Measurements from ENCODE around the gene SAMD1. TPM values are rescaled to one million over a fixed set of nuclear protein-coding genes. Genes with fewer than 3 reads are reported as not detected.

SAMD1 gene
- polyA plus RNA-seq, 2 of the 4 experiments (the other 2 are of a cell fraction), result 8.4 to 28.9 TPM

DNA sequence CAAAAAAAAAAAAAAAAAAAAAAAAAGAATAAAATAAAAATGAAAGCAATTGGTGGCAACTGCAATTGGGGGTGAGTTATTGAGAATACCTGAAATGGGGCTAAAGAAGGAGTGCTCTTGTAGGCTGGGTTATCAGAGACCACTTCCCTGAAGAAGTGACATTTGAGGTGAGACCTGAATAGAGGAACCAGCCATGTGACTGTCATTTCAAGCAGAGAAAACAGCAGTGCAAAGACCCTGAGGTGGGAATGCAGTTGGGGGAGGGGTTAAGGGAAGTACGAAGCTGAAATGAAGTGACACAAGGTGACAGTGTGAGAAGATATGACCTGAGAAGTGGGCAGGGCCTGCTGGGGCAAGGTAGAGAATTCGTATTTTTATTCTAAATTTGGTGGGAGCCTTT lies 24.4 kb downstream of the SAMD1 start:
- Histone ChIP-seq H3K9me3 (no peaks in the 10 kb centered on the region), H3K4me1 (peaks cover 9% of the 10 kb centered on the region; the same call in 1 of the 3 replicates), H3K4me3 (no peak overlapping the region), H3K4me2 (no peak overlapping the region), H3K27ac (no peak overlapping the region)
- DNase-seq (ENCODE audit: low read depth in 1 of 2, low spot score in 1 of 2) (no peak), ATAC-seq (no peak), FAIRE-seq (no peak)
- ChIA-PET CTCF (no interaction called here), POLR2A (no interaction called here)
- 49% methylated on average over 2 of the region's 2 CpGs for WGBS (ENCODE audit: missing lambda C conversion rate)
- TF ChIP-seq EHMT2 (IDR thresholded peaks at IDR 0.05; ENCODE audit: low read depth) (no peak), ZC3H11A (IDR thresholded peaks at IDR 0.05) (no peak), RFX5 (IDR thresholded peaks at IDR 0.05) (no peak), FOSL2 (IDR thresholded peaks at IDR 0.05) (no peak), FOSL2 (CRISPR knock-in tag; IDR thresholded peaks at IDR 0.05) (no peak), NR3C1 (IDR thresholded peaks at IDR 0.05) (no peak), RCOR1 (IDR thresholded peaks at IDR 0.05; ENCODE audit: low read depth, low read length) (no peak), MAZ (IDR thresholded peaks at IDR 0.05; ENCODE audit: borderline replicate concordance, low read depth, low read length) (no peak), MYC (IDR thresholded peaks at IDR 0.05; ENCODE audit: borderline replicate concordance, low read length) (no peak), FOSB (CRISPR knock-in tag; IDR thresholded peaks at IDR 0.05) (no peak), GATA3 (IDR thresholded peaks at IDR 0.05; ENCODE audit: borderline replicate concordance) (no peak), BHLHE40 (IDR thresholded peaks at IDR 0.05; ENCODE audit: low read depth, low read length) (no peak), HOXB5 (CRISPR knock-in tag; IDR thresholded peaks at IDR 0.05) (no peak), NPAS2 (CRISPR knock-in tag; IDR thresholded peaks at IDR 0.05; ENCODE audit: borderline replicate concordance) (no peak), CEBPB (IDR thresholded peaks at IDR 0.05) (no peak), KDM5A (IDR thresholded peaks at IDR 0.05) (no peak), CBX2 (IDR thresholded peaks at IDR 0.05; ENCODE audit: borderline replicate concordance, low read depth) (no peak), POLR2A (IDR thresholded peaks at IDR 0.05; ENCODE audit: low read length) (no peak)

GRCh38 chr19:14063105-14063504 lies 27.4 kb downstream of the SAMD1 start:
- 58% methylated on average over 7 of the region's 7 CpGs for WGBS (ENCODE audit: missing lambda C conversion rate)
- no peak for TF ChIP-seq ZFP36 (IDR thresholded peaks at IDR 0.05; ENCODE audit: borderline replicate concordance, partially characterized antibody)
- TF ChIP-seq HOXB13 (CRISPR knock-in tag; IDR thresholded peaks at IDR 0.05; ENCODE audit: low read depth), result no peak
- TF ChIP-seq HEYL (CRISPR knock-in tag; IDR thresholded peaks at IDR 0.05), result no peak
- TF ChIP-seq SREBF2 (IDR thresholded peaks at IDR 0.05), result no peak
- no peak for TF ChIP-seq TFCP2L1 (CRISPR knock-in tag; IDR thresholded peaks at IDR 0.05)
- TF ChIP-seq BHLHE40 (IDR thresholded peaks at IDR 0.05; ENCODE audit: low read depth, low read length), result no peak
- no peak for TF ChIP-seq CHD4 (IDR thresholded peaks at IDR 0.05; ENCODE audit: borderline replicate concordance)
- TF ChIP-seq CEBPB (IDR thresholded peaks at IDR 0.05), result no peak
- no peak for TF ChIP-seq MYC (IDR thresholded peaks at IDR 0.05; ENCODE audit: borderline replicate concordance, low read length)
- no peak for TF ChIP-seq MAZ (IDR thresholded peaks at IDR 0.05; ENCODE audit: borderline replicate concordance, low read depth, low read length)
- no peak for DNase-seq (ENCODE audit: low read depth in 1 of 2, low spot score in 1 of 2)
- ChIA-PET POLR2A (no interaction called here), CTCF (interaction anchor here (1.1 to 8.8 kb wide), 3 partner anchors 8 to 183 kb away, joined by 3 to 93 read pairs (median 3); partner anchors contain the start of gene MISP3)
- ATAC-seq, result no peak
- Histone ChIP-seq H3K9me3 (no peaks in the 10 kb centered on the region), H3K4me2 (no peak overlapping the region), H3K4me1 (peaks cover 18% of the 10 kb centered on the region), H3K27ac (no peak overlapping the region), H3K4me3 (no peak overlapping the region)
- no peak for FAIRE-seq

DNA sequence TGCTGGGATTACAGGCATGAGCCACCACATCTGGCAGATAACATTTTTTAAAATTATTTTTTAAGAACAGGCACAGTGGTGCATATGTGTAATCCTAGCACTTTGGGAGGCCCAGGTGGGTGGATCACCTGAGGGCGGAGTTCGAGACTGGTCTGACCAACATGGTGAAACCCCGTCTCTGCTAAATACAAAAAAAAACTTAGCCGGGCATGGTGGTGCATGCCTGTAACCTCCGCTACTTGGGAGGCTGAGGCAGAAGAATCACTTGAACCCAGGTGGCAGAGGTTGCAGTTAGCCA lies 28.0 kb downstream of the SAMD1 start:
- no peak for ATAC-seq
- DNase-seq (ENCODE audit: low read depth in 1 of 2, low spot score in 1 of 2), result no peak
- WGBS (ENCODE audit: missing lambda C conversion rate), result 81% methylated on average over 5 of the region's 5 CpGs
- Histone ChIP-seq H3K27ac (no peak overlapping the region), H3K4me1 (peaks cover 20% of the 10 kb centered on the region), H3K4me2 (no peak overlapping the region), H3K9me3 (no peaks in the 10 kb centered on the region), H3K4me3 (no peak overlapping the region)
- no peak for FAIRE-seq
- ChIA-PET POLR2A (no interaction called here), CTCF (interaction anchor here (1.7 to 8.8 kb wide), 3 partner anchors 9 to 182 kb away, joined by 3 to 93 read pairs (median 8); partner anchors contain the start of gene MISP3)
- TF ChIP-seq, protein P1, sequence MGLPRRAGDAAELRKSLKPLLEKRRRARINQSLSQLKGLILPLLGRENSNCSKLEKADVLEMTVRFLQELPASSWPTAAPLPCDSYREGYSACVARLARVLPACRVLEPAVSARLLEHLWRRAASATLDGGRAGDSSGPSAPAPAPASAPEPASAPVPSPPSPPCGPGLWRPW (IDR thresholded peaks at IDR 0.05), result no peak
- no peak for TF ChIP-seq RNF2 (IDR thresholded peaks at IDR 0.05; ENCODE audit: borderline replicate concordance, low read depth)
- TF ChIP-seq CHD2 (IDR thresholded peaks at IDR 0.05; ENCODE audit: low read length, partially characterized antibody), result no peak
